Kidney (tissue), 14 donors: Measurements from ENCODE around the gene KDM6A. TPM values are rescaled to one million over a fixed set of nuclear protein-coding genes. Genes with fewer than 3 reads are reported as not detected.
"Not testable (repeated sequence)": the region's sequence is repeated elsewhere in the genome, so short reads cannot be mapped to it uniquely, and the experiment has no call there.

ENCODE experiments used
- DNase-seq, 5 donors: peaks; one replicate each; pipeline ENCODE4 v3.0.0-alpha.2; 2013 to 2020
- FAIRE-seq: peaks from 2 replicates; lab custom pipeline; 2012; peaks lifted over from hg19 to GRCh38; lab: Jason Lieb, UNC
- H3K27ac ChIP-seq, 2 donors: one replicate each; pipeline ENCODE4 v1.7.0; 2013; ENCODE audit warnings: low read depth in 2 of 2, low read length in 2 of 2, inconsistent platforms in 1 of 2
- H3K27me3 ChIP-seq: one replicate; pipeline ENCODE4 v1.7.1; 2013; ENCODE audit warnings: low read length, inconsistent platforms; ENCODE audit not compliant: control insufficient read depth, insufficient read depth
- H3K36me3 ChIP-seq, 3 donors: one replicate each; pipeline versions ENCODE4 v1.7.0 to v1.7.1; 2013; ENCODE audit warnings: low read length in 3 of 3, control low read depth in 1 of 3, inconsistent platforms in 1 of 3; ENCODE audit not compliant: insufficient read depth in 3 of 3, control insufficient read depth in 2 of 3
- H3K4me1 ChIP-seq, 3 donors: one replicate each; pipeline versions ENCODE4 v1.7.0 to v1.7.1; 2013; ENCODE audit warnings: low read length in 3 of 3, inconsistent platforms in 1 of 3, low read depth in 1 of 3; ENCODE audit not compliant: control insufficient read depth in 2 of 3, insufficient read depth in 2 of 3
- H3K4me3 ChIP-seq, 3 donors: one replicate each; pipeline versions ENCODE4 v1.7.0 to v1.8.1; 2013; ENCODE audit warnings: low read length in 3 of 3, control low read depth in 1 of 3, inconsistent platforms in 1 of 3
- H3K9ac ChIP-seq, 3 donors: one replicate each; pipeline versions ENCODE4 v1.7.0 to v1.7.1; 2013; ENCODE audit warnings: low read length in 3 of 3, control low read depth in 1 of 3, inconsistent platforms in 1 of 3
- H3K9me3 ChIP-seq, 3 donors: one replicate each; pipeline versions ENCODE4 v1.7.0 to v1.7.1; 2013; ENCODE audit warnings: low read length in 3 of 3, control low read depth in 1 of 3, inconsistent platforms in 1 of 3; ENCODE audit not compliant: control insufficient read depth in 2 of 3, insufficient read depth in 1 of 3
- intact Hi-C: fragments of 100-400 bp; cut with DNase I; formaldehyde crosslinking; loops from one replicate; pipeline ENCODE4 v1.11.1; 2022
- polyA plus RNA-seq: library from polyadenylated mRNA; stranded (reverse); fragments of 350-450 nt; fragmentation: Illumina TruSeq; extraction: RNeasy Lipid Tissue Mini Kit (QIAGEN cat#74804); gene quantifications from one replicate; pipeline ENCODE4 v1.2.3, GENCODE V29; 2014; ENCODE audit warnings: low read depth, low replicate concordance; ENCODE audit not compliant: insufficient read depth
- total RNA-seq: library from RNA; stranded (reverse); fragmentation: NEBNext Ultra II Directional; extraction: Animal tissue kit (Norgen Biotek cat#: 25700); gene quantifications from one replicate; pipeline ENCODE4 v1.2.1, GENCODE V29; 2021
- TF ChIP-seq, protein P1 (sequence below): IDR thresholded peaks from 3 replicates; pipeline ENCODE4 v1.5.1; 2012; ENCODE audit warnings: mild to moderate bottlenecking, moderate library complexity, borderline replicate concordance; ENCODE audit not compliant: insufficient read depth; ENCODE audit errors: extremely low read depth
- donor health status: control.
- donor health status: control.
- donor health status: control.
- donor health status: control.
- donor health status: control.
- donor health status: DM: yes; HTN: yes; CAD: no.
- donor health status: Normal renal cell carcinoma (clear cell type).

KDM6A gene
- total and polyA plus RNA-seq, 2 donors from 2014 or later = 7.7 to 40.8 TPM

DNA sequence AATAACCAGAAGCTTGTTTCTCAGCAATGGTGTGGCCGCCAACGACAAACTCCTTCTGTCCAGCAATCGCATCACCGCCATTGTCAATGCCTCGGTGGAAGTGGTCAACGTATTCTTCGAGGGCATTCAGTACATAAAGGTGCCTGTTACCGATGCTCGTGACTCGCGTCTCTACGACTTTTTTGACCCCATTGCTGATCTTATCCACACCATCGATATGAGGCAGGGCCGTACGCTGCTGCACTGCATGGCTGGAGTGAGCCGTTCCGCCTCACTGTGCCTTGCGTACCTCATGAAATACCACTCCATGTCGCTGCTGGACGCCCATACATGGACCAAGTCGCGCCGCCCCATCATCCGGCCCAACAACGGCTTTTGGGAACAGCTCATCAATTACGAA, 28.8 kb upstream of the KDM6A start:
- H3K4me1 ChIP-seq = no peaks in the 10 kb centered on the region
- intact Hi-C loops = no loop called here
- no peak overlapping the region for H3K9ac ChIP-seq
- DNase-seq = no peak
- no peak overlapping the region for H3K4me3 ChIP-seq
- FAIRE-seq = no peak
- no peaks in the 10 kb centered on the region for H3K27me3 ChIP-seq
- H3K9me3 ChIP-seq = no peaks in the 10 kb centered on the region
- no peak overlapping the region for H3K27ac ChIP-seq
- H3K36me3 ChIP-seq = no peaks in the 10 kb centered on the region
- TF ChIP-seq, protein P1, sequence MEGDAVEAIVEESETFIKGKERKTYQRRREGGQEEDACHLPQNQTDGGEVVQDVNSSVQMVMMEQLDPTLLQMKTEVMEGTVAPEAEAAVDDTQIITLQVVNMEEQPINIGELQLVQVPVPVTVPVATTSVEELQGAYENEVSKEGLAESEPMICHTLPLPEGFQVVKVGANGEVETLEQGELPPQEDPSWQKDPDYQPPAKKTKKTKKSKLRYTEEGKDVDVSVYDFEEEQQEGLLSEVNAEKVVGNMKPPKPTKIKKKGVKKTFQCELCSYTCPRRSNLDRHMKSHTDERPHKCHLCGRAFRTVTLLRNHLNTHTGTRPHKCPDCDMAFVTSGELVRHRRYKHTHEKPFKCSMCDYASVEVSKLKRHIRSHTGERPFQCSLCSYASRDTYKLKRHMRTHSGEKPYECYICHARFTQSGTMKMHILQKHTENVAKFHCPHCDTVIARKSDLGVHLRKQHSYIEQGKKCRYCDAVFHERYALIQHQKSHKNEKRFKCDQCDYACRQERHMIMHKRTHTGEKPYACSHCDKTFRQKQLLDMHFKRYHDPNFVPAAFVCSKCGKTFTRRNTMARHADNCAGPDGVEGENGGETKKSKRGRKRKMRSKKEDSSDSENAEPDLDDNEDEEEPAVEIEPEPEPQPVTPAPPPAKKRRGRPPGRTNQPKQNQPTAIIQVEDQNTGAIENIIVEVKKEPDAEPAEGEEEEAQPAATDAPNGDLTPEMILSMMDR = no peak

DNA sequence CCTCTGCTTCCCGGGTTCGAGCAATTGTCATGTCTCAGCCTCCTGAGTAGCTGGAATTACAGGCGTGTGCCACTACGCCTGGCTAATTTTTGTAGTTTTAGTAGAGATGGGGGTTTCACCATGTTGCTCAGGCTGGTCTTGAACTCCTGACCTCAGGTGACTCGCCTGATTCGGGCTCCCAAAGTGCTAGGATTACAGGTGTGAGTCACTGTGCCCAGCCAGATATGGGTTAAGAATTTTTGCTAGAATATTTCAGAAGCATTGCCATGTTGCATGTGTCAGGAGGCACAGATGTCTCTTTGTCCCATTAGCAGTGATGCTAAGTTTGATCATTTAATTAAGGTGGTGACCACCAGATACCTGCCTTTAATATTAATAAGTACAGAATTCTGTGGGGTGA, 22.1 kb upstream of the KDM6A start:
- H3K9ac ChIP-seq, H3K4me1 ChIP-seq, H3K9me3 ChIP-seq, intact Hi-C loops, FAIRE-seq, H3K36me3 ChIP-seq, H3K27me3 ChIP-seq, H3K27ac ChIP-seq, DNase-seq, H3K4me3 ChIP-seq: not testable (repeated sequence)

DNA sequence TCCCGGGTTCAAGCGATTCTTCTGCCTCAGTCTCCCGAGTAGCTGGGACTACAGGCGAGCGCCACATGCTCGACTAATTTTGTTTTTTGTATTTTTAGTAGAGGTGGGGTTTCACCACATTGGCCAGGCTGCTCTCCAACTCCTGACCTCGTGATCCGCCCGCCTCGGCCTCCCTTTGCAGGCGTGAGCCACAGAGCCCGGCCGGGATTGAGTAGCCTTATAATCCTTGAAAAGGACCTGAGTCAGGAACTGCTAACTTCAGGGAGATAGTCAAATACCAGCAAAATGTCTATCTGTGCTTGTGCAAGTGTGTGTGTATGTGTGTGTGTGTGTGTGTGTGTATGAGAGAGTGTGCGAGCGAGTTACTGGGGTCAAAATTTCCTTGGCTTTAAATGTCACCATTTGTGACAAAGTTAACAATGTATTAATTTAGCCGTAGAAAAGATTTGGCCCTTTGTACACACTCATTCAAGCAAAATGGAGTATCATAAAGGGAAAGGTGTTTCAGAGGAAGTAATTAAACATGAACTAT, 1.8 kb upstream of the KDM6A start:
- H3K9ac ChIP-seq = peak overlapping the region in 1 of 3 donors; percentile 71
- no peaks in the 10 kb centered on the region for H3K9me3 ChIP-seq
- TF ChIP-seq, protein P1 = no peak
- FAIRE-seq (no peak), DNase-seq (peak in 4 of 5 donors; percentile 11 to 77 (median 26))
- no peaks in the 10 kb centered on the region for H3K36me3 ChIP-seq
- no peak overlapping the region for H3K27ac ChIP-seq
- no peaks in the 10 kb centered on the region for H3K27me3 ChIP-seq
- intact Hi-C loops = no loop called here
- peak overlapping the region; percentile 29 to 76 (median 62) for H3K4me3 ChIP-seq
- peaks cover 0 to 3% (median 2%) of the 10 kb centered on the region in 3 donors for H3K4me1 ChIP-seq

DNA sequence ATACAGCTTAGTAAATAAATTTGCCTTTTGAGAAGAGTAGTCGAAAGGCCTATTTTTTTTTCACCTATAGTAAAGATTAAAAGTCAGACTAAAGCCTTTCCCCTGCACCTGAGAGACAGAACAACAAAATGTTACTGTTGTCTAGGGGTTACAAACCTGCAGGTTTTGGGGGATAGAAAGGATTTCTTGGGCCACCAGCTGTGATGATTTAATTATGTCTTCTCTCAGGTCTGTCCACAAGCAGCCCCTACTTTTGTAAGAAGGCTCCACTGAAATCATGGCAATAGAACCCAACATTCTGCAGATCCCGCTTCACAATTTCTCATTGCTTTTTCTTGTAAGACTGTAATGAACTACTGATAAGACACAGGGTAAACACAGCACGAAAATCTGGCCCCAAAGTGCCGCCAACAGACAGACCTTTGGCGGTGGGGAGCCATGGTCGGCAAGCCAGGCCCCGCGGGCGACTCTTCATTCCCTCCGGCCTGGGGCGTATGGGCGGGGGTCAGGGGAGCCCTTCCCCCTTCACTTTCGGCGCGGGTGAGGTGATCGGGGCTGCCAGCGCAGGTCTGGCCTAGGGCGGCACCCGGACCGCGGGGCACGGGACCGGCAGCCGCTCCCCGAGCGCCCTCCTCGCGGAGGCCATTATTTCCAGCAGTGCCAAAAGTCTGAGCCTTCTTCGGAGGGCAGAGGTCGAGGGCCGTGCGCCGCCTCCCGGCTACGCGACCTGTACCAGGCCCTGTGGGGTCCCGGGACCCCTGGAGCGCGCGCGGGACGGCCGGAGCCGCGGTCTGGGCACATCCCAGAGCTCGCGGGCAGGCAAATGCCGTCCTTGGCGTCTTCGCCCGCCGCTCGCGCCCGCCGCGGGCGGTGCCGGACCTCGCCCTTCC, 812 bp upstream of the KDM6A start:
- H3K9me3 ChIP-seq = no peaks in the 10 kb centered on the region
- FAIRE-seq (no peak), DNase-seq (peak in 3 of 5 donors; percentile 56 to 89 (median 64))
- H3K4me3 ChIP-seq = peak overlapping the region; percentile 60 to 76 (median 62)
- H3K36me3 ChIP-seq = peaks cover 0 to 3% (median 0%) of the 10 kb centered on the region in 3 donors
- H3K9ac ChIP-seq = peak overlapping the region; percentile 48 to 71 (median 52)
- peak overlapping the region; percentile 76 to 91 for H3K27ac ChIP-seq
- H3K4me1 ChIP-seq = peaks cover 0 to 8% (median 2%) of the 10 kb centered on the region in 3 donors
- no peaks in the 10 kb centered on the region for H3K27me3 ChIP-seq
- TF ChIP-seq, protein P1 = no peak
- intact Hi-C loops = no loop called here
